Measurements from ENCODE around the gene ARHGEF3. TPM values are rescaled to one million over a fixed set of nuclear protein-coding genes. Genes with fewer than 3 reads are reported as not detected.
"Not testable (repeated sequence)": the region's sequence is repeated elsewhere in the genome, so short reads cannot be mapped to it uniquely, and the experiment has no call there.

Gene ARHGEF3
- total RNA-seq, 1 experiment from 2014 or later, result 4.4 TPM

GRCh38 chr3:56692001-56692365 lies 109.8 kb downstream of the ARHGEF3 start:
- not testable (repeated sequence) for H2AK5ac ChIP-seq (ENCODE audit: insufficient read length, low read length)

More at GRCh38 chr3:56692001-56692365, 109.8 kb downstream of the ARHGEF3 start:
- H3K9ac ChIP-seq (ENCODE audit: extremely low read depth, insufficient read length, low read length); H3K4me2 ChIP-seq (ENCODE audit: insufficient read depth, insufficient read length, low read length); H3K4ac ChIP-seq (ENCODE audit: low read depth, low read length); H3T11ph ChIP-seq (ENCODE audit: low read length); H4K91ac ChIP-seq (ENCODE audit: insufficient read length, low read depth, low read length); H3K27me3 ChIP-seq (ENCODE audit: insufficient read depth, low read length); H3K79me1 ChIP-seq (ENCODE audit: insufficient read depth, low read depth, low read length, poor library complexity, severe bottlenecking); H3K4me1 ChIP-seq (ENCODE audit: insufficient read depth, low read length); H3K9me3 Mint-ChIP-seq; H4K5ac ChIP-seq (ENCODE audit: insufficient read length, low read depth, low read length); H2BK12ac ChIP-seq (ENCODE audit: insufficient read length, low read depth, low read length); H2BK15ac ChIP-seq (ENCODE audit: low read depth, low read length); H3K23ac ChIP-seq (ENCODE audit: insufficient read length, low read depth, low read length); H3K23me2 ChIP-seq (ENCODE audit: insufficient read length, low read depth, low read length, poor library complexity, severe bottlenecking); H4K20me1 ChIP-seq (ENCODE audit: control insufficient read depth, insufficient read depth, insufficient read length); H3K4me3 Mint-ChIP-seq; H3K14ac ChIP-seq (ENCODE audit: insufficient read depth, low read length); H2BK120ac ChIP-seq (ENCODE audit: low read depth, low read length, poor library complexity, severe bottlenecking); DNase-seq; H3K36me3 Mint-ChIP-seq (ENCODE audit: insufficient read depth in 1 of 3, low read depth in 3 of 3); H3K27ac ChIP-seq (ENCODE audit: insufficient read length, low read depth, low read length); H3K79me2 ChIP-seq (ENCODE audit: insufficient read depth, low read length); H2BK5ac ChIP-seq (ENCODE audit: insufficient read length, low read length); H3K9me3 ChIP-seq (ENCODE audit: control insufficient read depth, low read depth, low read length); H3K4me1 Mint-ChIP-seq; H2BK20ac ChIP-seq (ENCODE audit: low read depth, low read length, poor library complexity, severe bottlenecking); H2AFZ ChIP-seq (ENCODE audit: low read length); H3K56ac ChIP-seq (ENCODE audit: insufficient read length, low read depth, low read length); H3K18ac ChIP-seq (ENCODE audit: insufficient read length, low read depth, low read length); H4K8ac ChIP-seq (replicated peaks; ENCODE audit: insufficient read length, low read depth, low read length); H3K27ac Mint-ChIP-seq: not testable (repeated sequence)
- peaks cover 14% of the 10 kb centered on the region for H3K27me3 Mint-ChIP-seq (ENCODE audit: low read depth)
- whole genome bisulfite sequencing (ENCODE audit: extremely low coverage, insufficient read length, low lambda C conversion rate), result no CpG with 5 or more reads among the region's 21 CpGs
